AG04450 (cell line): ENCODE measurements around the gene MDN1. TPM values are rescaled to one million over a fixed set of nuclear protein-coding genes. Genes with fewer than 3 reads are reported as not detected.
"Not testable (repeated sequence)": the region's sequence is repeated elsewhere in the genome, so short reads cannot be mapped to it uniquely, and the experiment has no call there.

Experiments
- CTCF ChIA-PET: fragments of 300-600, 350-600 bp; formaldehyde crosslinking; extraction: SDS; loops from one replicate; lab custom pipeline; 2022; ENCODE audit warnings: antibody characterized with exemption, inconsistent platforms; lab: Charles Lee
- POLR2A ChIA-PET: fragments of 350-600 bp; formaldehyde crosslinking; extraction: SDS; loops from one replicate; lab custom pipeline; 2021; ENCODE audit warnings: antibody characterized with exemption, inconsistent platforms; lab: Yijun Ruan, JAX
- DNase-seq: peaks from one replicate; pipeline ENCODE4 v3.0.0-alpha.2; 2011; ENCODE audit warnings: low read depth, low spot score
- H3K27ac ChIP-seq: one replicate; pipeline ENCODE4 v1.5.1; 2012; ENCODE audit warnings: low read depth, low read length, control low read depth
- H3K27me3 ChIP-seq: one replicate; pipeline ENCODE4 v1.6.0; 2012; ENCODE audit warnings: low read length; ENCODE audit not compliant: control insufficient read depth, insufficient read depth
- H3K4me3 ChIP-seq: 2 replicates; pipeline ENCODE4 v1.5.1; 2011; ENCODE audit warnings: mild to moderate bottlenecking, low read depth, low read length, control low read depth
- H3K9me3 ChIP-seq: 2 replicates; pipeline ENCODE4 v1.5.1; 2012; ENCODE audit warnings: low read length; ENCODE audit not compliant: control insufficient read depth, insufficient read depth
- polyA plus RNA-seq: library from polyadenylated mRNA; depleted of rRNA; stranded (reverse); fragments of >200 nt; gene quantifications from 2 replicates; pipeline ENCODE4 v1.2.3, GENCODE V29; 2011
- TF ChIP-seq, protein P1 (sequence below): IDR thresholded peaks from 2 replicates; pipeline ENCODE4 v1.5.1; 2011; ENCODE audit warnings: low read depth, low read length, control low read depth, inconsistent platforms

MDN1 gene
- polyA plus RNA-seq, 1 experiment = 15.8 TPM

DNA sequence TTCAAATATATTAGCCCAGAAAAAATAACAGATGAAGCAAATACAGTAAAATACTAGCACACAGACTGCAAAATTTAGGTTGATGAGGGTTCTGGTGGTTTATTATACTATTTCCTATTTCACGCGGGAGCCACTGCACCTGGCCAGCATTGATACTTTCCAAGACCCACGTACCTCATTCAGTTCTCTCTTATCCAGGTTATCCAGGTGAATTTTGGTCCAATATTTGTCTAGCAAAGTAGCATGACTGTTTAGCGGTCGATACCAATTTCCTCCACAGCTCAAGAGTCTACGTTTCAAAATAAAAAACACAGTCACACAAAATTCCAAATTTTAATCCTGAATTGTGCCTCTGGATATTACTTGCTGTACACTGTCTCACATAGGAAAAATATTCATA is 34.8 kb downstream of the MDN1 start:
- H3K4me3 ChIP-seq = no peak overlapping the region
- DNase-seq = no peak
- POLR2A ChIA-PET = no interaction called here
- H3K9me3 ChIP-seq = no peaks in the 10 kb centered on the region
- TF ChIP-seq, protein P1, sequence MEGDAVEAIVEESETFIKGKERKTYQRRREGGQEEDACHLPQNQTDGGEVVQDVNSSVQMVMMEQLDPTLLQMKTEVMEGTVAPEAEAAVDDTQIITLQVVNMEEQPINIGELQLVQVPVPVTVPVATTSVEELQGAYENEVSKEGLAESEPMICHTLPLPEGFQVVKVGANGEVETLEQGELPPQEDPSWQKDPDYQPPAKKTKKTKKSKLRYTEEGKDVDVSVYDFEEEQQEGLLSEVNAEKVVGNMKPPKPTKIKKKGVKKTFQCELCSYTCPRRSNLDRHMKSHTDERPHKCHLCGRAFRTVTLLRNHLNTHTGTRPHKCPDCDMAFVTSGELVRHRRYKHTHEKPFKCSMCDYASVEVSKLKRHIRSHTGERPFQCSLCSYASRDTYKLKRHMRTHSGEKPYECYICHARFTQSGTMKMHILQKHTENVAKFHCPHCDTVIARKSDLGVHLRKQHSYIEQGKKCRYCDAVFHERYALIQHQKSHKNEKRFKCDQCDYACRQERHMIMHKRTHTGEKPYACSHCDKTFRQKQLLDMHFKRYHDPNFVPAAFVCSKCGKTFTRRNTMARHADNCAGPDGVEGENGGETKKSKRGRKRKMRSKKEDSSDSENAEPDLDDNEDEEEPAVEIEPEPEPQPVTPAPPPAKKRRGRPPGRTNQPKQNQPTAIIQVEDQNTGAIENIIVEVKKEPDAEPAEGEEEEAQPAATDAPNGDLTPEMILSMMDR = no peak
- H3K27ac ChIP-seq = no peak overlapping the region
- CTCF ChIA-PET = no interaction called here
- H3K27me3 ChIP-seq = no peaks in the 10 kb centered on the region

DNA sequence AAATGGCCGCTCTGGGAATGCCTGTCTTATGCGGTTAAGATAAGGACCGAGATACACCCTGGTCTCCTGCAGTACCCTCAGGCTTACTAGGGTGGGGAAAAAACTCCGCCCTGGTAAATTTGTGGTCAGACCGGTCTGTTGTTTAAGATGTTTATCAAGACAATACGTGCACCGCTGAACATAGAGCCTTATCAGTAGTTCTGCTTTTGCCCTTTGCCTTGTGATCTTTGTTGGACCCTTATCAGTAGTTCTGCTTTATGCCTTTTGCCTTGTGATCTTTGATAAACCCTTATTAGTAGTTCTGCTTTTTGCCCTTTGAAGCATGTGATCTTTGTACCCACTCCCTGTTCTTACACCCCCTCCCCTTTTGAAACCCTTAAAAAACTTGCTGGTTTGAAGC is 36.3 kb downstream of the MDN1 start:
- CTCF ChIA-PET, POLR2A ChIA-PET, H3K9me3 ChIP-seq, H3K4me3 ChIP-seq, DNase-seq, H3K27ac ChIP-seq, H3K27me3 ChIP-seq: not testable (repeated sequence)

DNA sequence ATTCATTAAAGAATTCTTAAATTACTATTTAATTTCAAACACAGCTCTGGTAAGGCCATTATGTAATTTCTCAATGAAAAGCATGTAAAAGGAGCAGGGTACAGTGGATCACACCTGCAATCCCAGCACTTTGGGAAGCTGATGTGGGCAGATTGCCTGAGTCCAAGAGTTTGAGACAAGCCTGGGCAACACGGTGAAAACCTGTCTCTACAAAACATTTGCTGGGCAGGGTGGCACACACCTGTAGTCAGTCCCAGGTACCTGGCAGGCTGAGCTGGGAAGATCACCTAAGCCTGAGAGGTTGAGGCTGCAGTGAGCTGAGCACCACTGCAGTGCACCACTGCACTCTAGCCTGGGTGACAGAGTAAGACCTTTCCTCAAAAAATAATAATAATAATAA is 37.4 kb downstream of the MDN1 start:
- POLR2A ChIA-PET = no interaction called here
- no peaks in the 10 kb centered on the region for H3K9me3 ChIP-seq
- H3K4me3 ChIP-seq = no peak overlapping the region
- no peak overlapping the region for H3K27ac ChIP-seq
- TF ChIP-seq, protein P1 = no peak
- H3K27me3 ChIP-seq = no peaks in the 10 kb centered on the region
- no peak for DNase-seq
- CTCF ChIA-PET = no interaction called here

DNA sequence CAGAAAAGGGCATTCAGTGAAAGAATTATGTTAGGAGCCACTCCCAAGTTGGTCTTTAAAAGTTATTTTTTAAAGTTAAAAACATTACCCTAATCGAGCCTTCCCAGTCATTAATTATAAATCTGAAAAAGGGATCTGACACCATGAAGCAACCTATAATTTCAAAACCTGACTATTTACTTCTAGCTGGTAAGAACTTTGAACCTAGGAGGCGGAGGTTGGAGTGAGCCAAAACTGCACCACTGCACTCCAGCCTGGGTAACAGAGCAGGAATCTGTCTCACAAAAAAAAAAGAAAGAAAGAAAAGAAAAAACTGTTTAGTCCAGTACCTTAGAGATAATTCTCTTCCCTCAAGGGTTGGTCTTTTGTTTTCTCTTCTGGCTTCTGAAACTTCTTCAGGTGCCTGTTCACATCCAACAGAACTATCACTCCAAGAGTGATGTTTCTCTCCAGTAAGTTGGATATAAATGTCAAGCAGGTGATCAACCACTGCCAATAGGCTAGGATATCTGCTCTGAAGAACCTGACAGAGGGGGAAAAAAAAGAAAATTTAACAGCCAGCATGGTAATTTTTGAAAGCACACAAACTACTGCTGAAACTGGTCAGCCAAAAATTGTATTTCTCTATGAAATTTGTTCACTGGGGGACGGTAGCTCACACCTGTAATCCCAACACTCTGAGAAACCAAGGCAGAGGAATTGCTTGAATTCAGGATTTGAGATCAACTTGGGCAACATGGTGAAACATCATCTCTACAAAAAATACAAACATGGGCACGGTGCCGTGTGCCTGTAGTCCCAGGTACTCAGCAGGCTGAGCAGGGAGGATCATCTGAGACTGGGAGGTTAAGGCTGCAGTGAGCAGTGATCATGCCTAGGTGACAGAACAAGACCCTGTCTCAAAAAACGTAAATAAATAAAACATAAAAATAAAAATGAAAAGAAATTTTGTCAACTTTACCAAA is 38.2 kb downstream of the MDN1 start:
- no peak overlapping the region for H3K27ac ChIP-seq
- DNase-seq = no peak
- TF ChIP-seq, protein P1 = no peak
- CTCF ChIA-PET = interaction anchor here (0.7 kb wide), 1 partner anchor 701 kb away, joined by 3 read pairs; no protein-coding TSS in a partner anchor
- no peaks in the 10 kb centered on the region for H3K27me3 ChIP-seq
- POLR2A ChIA-PET = no interaction called here
- H3K4me3 ChIP-seq = no peak overlapping the region
- no peaks in the 10 kb centered on the region for H3K9me3 ChIP-seq

DNA sequence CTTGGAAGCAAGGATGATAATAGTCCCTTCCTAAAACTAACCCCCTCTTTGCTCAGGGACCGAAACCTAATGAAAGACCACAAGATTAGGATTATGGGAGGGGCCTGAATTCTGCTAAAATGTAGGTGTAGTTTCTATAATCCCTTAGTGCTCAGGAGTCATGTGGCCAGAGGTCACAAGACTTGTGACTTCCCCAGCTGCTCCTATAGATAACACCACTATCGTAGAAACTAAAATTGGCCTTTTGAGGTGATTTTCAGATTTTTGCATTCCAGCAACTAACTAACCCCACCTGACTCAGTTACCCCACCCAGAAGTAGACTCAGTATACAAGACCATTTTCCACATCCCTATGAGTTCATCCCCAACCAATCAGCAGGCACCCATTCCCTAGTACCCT is 42.1 kb downstream of the MDN1 start:
- no peak for DNase-seq
- POLR2A ChIA-PET = no interaction called here
- TF ChIP-seq, protein P1 = no peak
- H3K9me3 ChIP-seq = no peaks in the 10 kb centered on the region
- CTCF ChIA-PET = no interaction called here
- H3K4me3 ChIP-seq = no peak overlapping the region
- no peaks in the 10 kb centered on the region for H3K27me3 ChIP-seq
- no peak overlapping the region for H3K27ac ChIP-seq
